Measurements from ENCODE around the gene SEPTIN8. TPM values are rescaled to one million over a fixed set of nuclear protein-coding genes. Genes with fewer than 3 reads are reported as not detected.

Gene SEPTIN8
- total and polyA plus RNA-seq, 2 donors (not counting 3 experiments of a cell fraction or from before 2014, with no cell fraction given) = 56.6 to 82.1 TPM

- no peaks in the 10 kb centered on the region for H3K79me2 ChIP-seq (ENCODE audit: control insufficient read depth, insufficient read depth, low read length)
- H3K9me3 ChIP-seq (replicated peaks; ENCODE audit: control insufficient read depth, insufficient read depth, low read length) = no peaks in the 10 kb centered on the region
- H3K4me1 ChIP-seq (ENCODE audit: control insufficient read depth, extremely low read depth, insufficient read depth, low read length) = no peaks in the 10 kb centered on the region
- no peak overlapping the region for H3K4me2 ChIP-seq (ENCODE audit: insufficient read depth, low read length)
- CTCF ChIA-PET = interaction anchor here (0.9 to 1.4 kb wide), 2 partner anchors 10 to 41 kb away, joined by 3 read pairs; no protein-coding TSS in a partner anchor
- no peaks in the 10 kb centered on the region for H3K27me3 ChIP-seq (ENCODE audit: control insufficient read depth in 2 of 2, insufficient read depth in 2 of 2, low read length in 2 of 2)
- BruUV-seq (replicated peaks) = no TSS peak
- H3K9me1 ChIP-seq (replicated peaks; ENCODE audit: control insufficient read depth, extremely low read depth, insufficient read depth, low read length) = no peaks in the 10 kb centered on the region
- FAIRE-seq = no peak
- no peak overlapping the region for H3K9ac ChIP-seq (replicated peaks; ENCODE audit: extremely low read depth, insufficient read depth, low read length)
- TF ChIP-seq FOS (IDR thresholded peaks at IDR 0.05; ENCODE audit: borderline replicate concordance, insufficient read depth, low read length) = no peak
- TF ChIP-seq JUN (IDR thresholded peaks at IDR 0.05; ENCODE audit: borderline replicate concordance, insufficient read depth, insufficient read length, low read depth) = no peak
- no peak for TF ChIP-seq POLR2A (IDR thresholded peaks at IDR 0.05; ENCODE audit: low read depth, low read length)
- no peak for TF ChIP-seq EZH2 (IDR thresholded peaks at IDR 0.05; ENCODE audit: borderline replicate concordance, low read depth, low read length, severe bottlenecking)
- TF ChIP-seq MAX (IDR thresholded peaks at IDR 0.05; ENCODE audit: insufficient read depth, insufficient read length) = no peak
- TF ChIP-seq GATA2 (IDR thresholded peaks at IDR 0.05; ENCODE audit: insufficient read depth, insufficient read length, low read depth, low read length) = no peak
- TF ChIP-seq MYC (IDR thresholded peaks at IDR 0.05; ENCODE audit: low read depth, low read length) = no peak
- TF ChIP-seq POLR2AphosphoS5 (IDR thresholded peaks at IDR 0.05; ENCODE audit: insufficient read depth, low read depth, low read length) = no peak
- TF ChIP-seq CTCF (IDR thresholded peaks at IDR 0.05; ENCODE audit: extremely low read depth in 1 of 2, insufficient read depth in 1 of 2, low read depth in 1 of 2, low read length in 2 of 2) = no peak
- H3K27ac ChIP-seq (ENCODE audit: insufficient read depth, low read depth, low read length) = no peak overlapping the region
- POLR2A ChIA-PET = no interaction called here
- no peak overlapping the region for H2AFZ ChIP-seq (ENCODE audit: low read depth, low read length)
- peaks cover 9 to 35% of the 10 kb centered on the region in 2 experiments for H3K36me3 ChIP-seq (ENCODE audit: control insufficient read depth in 2 of 2, extremely low read depth in 1 of 2, insufficient read depth in 2 of 2, low read length in 2 of 2)
- DNase-seq (ENCODE audit: low read depth, low spot score) = no peak
- dilution Hi-C loops (cut with MboI; ENCODE audit: extremely low pct_ligation_motif_present, low sequenced_read_pairs) = no loop called here
- H4K20me1 ChIP-seq (replicated peaks; ENCODE audit: control insufficient read depth, extremely low read depth, insufficient read depth, low read length) = no peaks in the 10 kb centered on the region
- H3K4me3 ChIP-seq (replicated peaks in 1 of 3; ENCODE audit: insufficient read depth in 1 of 3, low read depth in 1 of 3, low read length in 3 of 3) = no peak overlapping the region
- intact Hi-C loops (cut with micrococcal nuclease) = no loop called here
Observed at GRCh38 chr5:132760601-132761317, 16.3 kb downstream of the SEPTIN8 start.

Data from endothelial cell of umbilical vein (primary cell).